Hematopoietic multipotent progenitor cell treated with erythropoietin and hydrocortisone succinate and interleukin-3 and kit ligand, for 4 days (in vitro differentiated cells): Measurements from ENCODE around the gene PCDHA2.
A peak's percentile ranks its signal among the peaks of the same experiment; 100 is the strongest.
"Not testable (repeated sequence)": the region's sequence is repeated elsewhere in the genome, so short reads cannot be mapped to it uniquely, and the experiment has no call there.

Experiments used
- DNase-seq: peaks from one replicate; pipeline ENCODE4 v3.0.0-alpha.2; 2015

The PCDHA2 gene

DNA sequence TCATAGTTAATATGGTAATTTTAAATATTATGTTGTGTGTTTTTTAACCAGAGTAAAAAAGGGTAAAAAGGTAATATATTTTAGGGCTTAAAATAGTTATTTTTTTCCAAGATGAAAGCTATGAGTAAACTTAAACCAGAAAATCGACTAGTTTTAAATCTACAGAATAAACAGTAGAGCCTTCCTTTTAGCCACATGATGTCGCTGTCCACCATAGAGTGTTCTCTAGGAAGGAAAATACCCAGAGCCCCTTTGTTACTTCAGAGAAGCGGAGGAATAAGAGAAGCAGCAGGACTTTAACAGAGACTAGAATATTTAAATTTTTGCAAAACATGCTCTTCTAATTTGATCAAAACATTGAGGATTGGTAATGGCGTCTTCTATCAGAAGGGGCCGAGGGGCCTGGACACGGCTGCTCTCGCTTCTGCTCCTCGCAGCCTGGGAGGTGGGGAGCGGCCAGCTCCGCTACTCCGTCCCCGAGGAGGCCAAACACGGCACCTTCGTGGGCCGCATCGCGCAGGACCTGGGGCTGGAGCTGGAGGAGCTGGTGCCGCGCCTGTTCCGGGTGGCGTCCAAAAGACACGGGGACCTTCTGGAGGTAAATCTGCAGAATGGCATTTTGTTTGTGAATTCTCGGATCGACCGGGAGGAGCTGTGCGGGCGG is at the start of gene PCDHA2:
Gene PCDHA2, plus strand, starts transcription at position 258 of the 664 bp plus-strand sequence.
- no peak for DNase-seq

DNA sequence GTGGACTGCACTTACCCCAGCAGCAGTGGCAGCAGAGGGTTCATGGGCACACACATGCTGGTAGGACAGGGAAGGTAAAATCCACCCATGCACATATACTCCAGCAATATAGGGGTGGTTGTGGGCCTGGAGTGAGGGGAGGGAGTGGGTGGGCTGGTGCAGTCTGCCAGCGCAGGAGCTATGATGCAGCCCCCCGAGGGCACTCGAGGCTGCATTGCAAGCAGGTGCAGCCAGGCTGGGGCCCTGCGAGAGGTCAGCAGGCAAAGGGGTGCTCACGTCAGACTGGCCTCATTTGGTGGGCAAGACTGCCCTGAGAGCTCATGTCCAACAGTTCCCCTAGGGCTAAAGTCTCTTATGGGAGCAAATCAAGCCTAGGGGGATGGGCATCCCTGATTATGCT is 41.1 kb upstream of the PCDHA2 start:
- no peak for DNase-seq

DNA sequence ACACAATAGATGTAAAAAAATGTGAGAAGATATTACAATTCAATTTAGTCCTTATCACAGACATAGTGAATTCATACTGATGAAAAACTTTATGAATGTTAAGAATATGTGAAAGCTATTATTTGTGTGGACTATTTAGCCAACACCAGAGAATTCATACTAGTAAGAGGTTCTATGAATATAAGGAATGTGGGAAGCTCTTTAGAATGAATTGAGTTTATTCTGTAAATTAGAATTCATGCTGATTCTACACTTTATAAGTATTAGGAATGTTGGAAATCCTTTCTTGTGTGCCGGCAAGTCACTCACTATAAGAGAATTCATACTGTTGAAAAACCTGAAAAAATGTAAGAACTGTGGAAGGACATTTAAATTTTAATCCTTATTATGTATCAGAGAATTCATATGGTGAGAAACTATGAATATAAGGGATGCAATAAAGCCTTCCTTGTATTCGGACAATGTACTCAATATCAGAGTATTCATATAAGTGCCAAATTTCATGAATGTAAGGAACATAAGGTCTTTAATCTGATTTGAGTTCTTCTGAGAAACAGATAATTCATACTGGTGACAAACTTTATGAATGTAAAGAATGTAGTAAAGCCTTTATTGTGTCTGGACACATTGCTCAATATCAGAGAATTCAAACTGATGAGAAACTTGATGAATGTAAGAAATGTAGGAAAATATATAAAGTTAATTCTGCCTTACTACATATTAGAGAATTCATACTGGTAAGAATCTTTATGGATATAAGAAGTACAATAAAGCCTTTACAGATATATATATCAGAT is 30.3 kb upstream of the PCDHA2 start:
- DNase-seq = no peak

DNA sequence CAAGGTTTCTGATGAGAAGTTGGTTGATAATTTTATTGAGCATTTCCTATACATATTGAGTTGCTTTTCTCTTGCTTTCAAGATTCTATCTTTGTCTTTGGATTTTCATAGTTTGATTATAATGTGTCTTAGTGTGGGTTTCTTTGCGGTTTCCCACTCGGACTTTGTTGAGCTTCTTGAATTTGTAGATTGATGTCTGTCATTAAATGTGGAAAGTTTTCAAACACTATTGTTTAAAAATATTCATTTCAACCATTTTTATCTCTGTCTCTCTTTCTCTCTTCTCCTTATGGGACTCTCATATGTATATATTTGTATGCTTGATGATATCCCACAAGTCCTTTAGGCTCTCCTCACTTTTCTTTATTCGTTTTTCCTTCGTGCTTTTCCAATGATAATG is 27.2 kb upstream of the PCDHA2 start:
- no peak for DNase-seq

DNA sequence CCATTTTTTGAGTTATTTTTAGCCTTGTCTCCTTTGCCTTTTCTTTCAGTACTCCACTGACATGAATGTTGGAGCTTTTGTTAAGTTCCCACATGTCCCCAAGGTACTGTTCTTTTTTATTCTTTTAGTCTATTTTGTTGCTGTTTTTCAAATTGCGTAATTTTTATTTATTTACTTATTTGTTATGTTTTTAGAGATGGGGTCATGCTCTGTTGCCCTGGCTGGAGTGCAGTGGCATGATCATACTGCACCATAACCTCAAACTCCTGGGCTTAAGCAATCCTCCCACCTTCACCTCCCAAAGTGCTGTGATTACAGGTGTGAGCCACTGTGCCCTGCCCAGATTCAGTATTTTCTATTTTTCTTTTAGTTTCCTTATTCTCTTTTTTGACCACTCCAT is 14.1 kb upstream of the PCDHA2 start:
- no peak for DNase-seq

DNA sequence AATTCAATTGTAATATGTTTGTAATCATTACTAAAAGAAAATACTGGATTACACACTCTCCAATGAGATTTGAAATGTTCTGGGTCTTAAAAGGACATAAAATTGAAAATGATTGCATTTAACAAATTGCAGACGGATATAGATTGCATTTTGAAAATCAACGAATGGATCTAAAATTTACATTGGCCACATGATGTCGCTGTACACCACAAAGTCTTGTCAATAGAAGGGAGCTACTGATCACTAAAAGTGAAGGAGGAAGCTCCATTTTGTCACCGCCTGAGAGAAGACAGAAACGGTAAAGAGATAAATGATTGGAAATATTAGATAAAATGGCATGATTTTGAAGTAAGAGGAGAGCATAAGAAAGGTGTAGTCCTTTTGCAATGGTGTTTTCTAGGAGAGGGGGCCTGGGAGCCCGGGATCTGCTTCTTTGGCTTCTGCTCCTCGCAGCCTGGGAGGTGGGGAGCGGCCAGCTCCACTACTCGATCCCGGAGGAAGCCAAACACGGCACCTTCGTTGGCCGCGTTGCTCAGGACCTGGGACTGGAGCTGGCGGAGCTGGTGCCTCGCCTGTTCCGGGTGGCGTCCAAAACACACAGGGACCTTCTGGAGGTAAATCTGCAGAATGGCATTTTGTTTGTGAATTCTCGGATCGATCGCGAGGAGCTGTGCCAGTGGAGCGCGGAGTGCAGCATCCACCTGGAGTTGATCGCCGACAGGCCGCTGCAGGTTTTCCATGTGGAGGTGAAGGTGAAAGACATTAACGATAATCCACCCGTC is 8.6 kb upstream of the PCDHA2 start, which contains the start of gene PCDHA1:
Gene PCDHA1, plus strand, starts transcription at position 236 of the 782 bp plus-strand sequence.
- DNase-seq = peak; percentile 26

DNA sequence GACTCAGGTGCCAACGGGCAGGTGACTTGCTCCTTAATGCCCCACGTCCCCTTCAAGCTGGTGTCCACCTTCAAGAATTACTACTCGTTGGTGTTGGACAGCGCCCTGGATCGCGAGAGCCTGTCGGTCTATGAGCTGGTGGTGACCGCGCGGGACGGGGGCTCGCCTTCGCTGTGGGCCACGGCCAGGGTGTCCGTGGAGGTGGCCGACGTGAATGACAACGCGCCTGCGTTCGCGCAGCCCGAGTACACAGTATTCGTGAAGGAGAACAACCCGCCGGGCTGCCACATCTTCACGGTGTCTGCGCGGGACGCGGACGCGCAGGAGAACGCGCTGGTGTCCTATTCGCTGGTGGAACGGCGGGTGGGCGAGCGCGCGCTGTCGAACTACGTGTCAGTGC is 7.2 kb upstream of the PCDHA2 start:
- DNase-seq = not testable (repeated sequence)

DNA sequence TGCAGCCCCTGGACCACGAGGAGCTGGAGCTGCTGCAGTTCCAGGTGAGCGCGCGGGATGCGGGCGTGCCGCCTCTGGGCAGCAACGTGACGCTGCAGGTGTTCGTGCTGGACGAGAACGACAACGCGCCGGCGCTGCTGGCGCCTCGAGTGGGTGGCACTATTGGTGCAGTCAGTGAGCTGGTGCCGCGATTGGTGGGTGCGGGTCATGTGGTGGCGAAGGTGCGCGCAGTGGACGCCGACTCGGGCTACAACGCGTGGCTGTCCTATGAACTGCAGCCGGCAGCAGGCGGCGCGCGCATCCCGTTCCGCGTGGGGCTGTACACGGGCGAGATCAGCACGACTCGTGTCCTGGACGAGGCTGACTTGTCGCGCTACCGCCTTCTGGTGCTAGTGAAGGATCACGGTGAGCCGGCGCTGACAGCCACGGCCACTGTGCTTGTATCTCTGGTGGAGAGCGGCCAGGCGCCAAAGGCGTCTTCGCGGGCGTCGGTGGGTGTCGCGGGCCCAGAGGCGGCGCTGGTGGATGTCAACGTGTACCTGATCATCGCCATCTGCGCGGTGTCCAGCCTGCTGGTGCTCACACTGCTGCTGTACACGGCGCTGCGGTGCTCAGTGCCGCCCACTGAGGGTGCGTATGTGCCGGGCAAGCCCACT is 6.7 kb upstream of the PCDHA2 start:
- not testable (repeated sequence) for DNase-seq

DNA sequence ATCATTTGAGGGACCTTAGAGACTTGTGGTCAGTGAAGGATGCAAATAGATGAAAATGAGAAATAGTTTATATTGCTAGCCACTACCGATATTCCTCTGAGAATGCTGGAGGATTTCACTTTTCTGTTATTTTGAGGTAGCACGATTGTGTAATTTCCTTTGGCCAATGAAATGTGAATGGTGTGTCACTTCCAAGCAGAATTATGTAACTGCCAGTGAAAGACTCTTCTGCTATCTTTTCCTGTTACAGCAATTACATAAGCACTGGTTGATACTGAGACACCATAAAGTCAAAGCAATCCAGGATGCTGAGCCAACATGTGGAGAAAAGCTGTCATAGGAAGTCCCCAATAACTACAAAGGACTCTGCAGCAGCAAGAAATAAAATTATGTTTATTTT is 3.6 kb upstream of the PCDHA2 start:
- DNase-seq = peak; percentile 5

DNA sequence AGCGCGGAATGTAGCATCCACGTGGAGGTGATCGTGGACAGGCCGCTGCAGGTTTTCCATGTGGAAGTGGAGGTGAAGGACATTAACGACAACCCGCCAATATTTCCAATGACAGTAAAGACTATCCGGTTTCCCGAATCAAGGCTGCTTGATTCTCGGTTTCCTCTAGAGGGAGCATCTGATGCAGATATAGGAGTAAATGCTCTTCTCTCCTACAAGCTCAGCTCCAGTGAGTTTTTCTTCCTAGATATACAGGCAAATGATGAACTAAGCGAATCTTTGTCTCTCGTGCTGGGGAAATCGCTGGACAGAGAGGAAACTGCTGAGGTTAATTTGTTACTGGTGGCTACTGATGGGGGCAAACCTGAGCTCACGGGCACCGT is 598 bp downstream of the PCDHA2 start:
- peak; percentile 13 for DNase-seq

DNA sequence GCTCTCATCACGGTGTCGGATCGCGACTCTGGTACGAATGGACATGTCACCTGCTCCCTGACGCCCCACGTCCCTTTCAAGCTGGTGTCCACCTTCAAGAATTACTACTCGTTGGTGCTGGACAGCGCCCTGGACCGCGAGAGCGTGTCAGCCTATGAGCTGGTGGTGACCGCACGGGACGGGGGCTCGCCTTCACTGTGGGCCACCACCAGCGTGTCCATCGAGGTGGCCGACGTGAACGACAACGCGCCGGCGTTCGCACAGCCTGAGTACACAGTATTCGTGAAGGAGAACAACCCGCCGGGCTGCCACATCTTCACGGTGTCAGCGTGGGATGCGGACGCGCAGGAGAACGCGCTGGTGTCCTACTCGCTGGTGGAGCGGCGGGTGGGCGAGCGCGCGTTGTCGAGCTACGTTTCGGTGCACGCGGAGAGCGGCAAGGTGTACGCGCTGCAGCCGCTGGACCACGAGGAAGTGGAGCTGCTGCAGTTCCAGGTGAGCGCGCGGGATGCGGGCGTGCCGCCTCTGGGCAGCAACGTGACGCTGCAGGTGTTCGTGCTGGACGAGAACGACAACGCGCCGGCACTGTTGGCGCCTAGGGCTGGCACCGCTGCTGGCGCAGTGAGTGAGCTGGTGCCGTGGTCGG is 1.5 kb downstream of the PCDHA2 start:
- DNase-seq = not testable (repeated sequence)

DNA sequence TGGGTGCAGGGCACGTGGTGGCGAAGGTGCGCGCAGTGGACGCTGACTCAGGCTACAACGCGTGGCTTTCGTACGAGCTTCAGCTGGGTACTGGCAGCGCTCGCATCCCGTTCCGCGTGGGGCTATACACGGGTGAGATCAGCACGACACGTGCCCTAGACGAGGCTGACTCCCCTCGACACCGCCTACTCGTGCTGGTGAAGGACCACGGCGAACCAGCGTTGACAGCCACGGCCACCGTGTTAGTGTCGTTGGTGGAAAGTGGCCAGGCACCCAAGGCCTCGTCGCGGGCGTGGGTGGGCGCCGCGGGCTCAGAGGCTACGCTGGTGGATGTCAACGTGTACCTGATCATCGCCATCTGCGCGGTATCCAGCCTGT is 2.1 kb downstream of the PCDHA2 start:
- DNase-seq = no peak

DNA sequence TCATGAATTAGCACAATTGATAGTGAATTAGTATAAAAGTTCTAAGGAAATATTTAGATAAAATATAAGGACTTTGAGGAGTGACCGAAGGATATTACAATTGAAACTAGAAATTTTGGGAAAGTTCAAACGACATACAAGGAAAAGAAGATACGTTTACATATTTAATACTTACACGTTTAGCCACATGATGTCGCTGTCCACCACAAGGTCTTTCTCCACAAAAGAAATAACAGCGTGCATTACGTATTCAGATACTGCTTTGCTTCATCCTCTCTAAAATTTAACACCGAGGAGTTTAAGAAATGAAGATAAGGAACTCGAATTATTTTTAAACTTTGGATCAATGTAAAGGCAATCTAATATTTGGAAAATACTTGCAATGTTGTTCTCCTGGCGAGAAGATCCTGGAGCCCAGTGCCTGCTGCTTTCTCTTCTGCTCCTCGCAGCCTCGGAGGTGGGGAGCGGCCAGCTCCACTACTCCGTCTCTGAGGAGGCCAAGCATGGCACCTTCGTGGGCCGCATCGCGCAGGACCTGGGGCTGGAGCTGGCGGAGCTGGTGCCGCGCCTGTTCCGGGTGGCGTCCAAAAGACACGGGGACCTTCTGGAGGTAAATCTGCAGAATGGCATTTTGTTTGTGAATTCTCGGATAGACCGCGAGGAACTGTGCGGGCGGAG is 6.3 kb downstream of the PCDHA2 start, which contains the start of gene PCDHA3:
Gene PCDHA3, plus strand, starts transcription at position 242 of the 678 bp plus-strand sequence.
- DNase-seq = peak; percentile 20

DNA sequence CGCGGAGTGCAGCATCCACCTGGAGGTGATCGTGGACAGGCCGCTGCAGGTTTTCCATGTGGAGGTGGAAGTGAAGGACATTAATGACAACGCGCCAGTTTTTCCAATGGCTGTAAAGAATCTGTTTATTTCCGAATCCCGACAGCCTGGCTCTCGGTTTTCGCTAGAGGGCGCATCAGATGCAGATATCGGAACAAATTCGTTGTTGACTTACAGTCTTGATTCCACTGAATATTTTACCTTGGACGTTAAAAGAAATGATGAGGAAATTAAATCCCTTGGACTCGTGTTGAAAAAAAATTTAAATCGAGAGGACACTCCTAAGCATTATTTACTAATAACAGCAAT is 6.8 kb downstream of the PCDHA2 start:
- DNase-seq = no peak

DNA sequence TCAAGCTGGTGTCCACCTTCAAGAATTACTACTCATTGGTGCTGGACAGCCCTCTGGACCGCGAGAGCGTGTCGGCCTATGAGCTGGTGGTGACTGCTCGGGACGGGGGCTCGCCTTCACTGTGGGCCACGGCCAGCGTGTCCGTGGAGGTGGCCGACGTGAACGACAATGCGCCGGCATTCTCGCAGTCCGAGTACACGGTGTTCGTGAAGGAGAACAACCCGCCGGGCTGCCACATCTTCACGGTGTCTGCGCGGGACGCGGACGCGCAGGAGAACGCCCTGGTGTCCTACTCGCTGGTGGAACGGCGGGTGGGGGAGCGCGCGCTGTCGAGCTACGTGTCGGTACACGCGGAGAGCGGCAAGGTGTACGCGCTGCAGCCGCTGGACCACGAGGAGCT is 7.7 kb downstream of the PCDHA2 start:
- not testable (repeated sequence) for DNase-seq

DNA sequence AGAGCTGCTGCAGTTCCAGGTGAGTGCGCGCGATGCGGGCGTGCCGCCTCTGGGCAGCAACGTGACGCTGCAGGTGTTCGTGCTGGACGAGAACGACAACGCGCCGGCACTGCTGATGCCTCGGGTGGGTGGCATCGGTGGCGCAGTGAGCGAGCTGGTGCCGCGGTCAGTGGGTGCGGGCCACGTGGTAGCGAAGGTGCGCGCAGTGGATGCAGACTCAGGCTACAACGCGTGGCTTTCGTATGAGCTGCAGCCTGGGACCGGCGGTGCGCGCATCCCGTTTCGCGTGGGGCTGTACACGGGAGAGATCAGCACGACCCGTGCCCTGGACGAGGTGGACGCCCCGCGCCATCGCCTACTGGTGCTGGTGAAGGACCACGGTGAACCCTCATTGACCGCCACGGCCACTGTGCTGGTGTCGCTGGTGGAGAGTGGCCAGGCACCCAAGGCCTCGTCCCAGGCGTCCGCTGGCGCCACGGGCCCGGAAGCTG is 8.2 kb downstream of the PCDHA2 start:
- DNase-seq = no peak

DNA sequence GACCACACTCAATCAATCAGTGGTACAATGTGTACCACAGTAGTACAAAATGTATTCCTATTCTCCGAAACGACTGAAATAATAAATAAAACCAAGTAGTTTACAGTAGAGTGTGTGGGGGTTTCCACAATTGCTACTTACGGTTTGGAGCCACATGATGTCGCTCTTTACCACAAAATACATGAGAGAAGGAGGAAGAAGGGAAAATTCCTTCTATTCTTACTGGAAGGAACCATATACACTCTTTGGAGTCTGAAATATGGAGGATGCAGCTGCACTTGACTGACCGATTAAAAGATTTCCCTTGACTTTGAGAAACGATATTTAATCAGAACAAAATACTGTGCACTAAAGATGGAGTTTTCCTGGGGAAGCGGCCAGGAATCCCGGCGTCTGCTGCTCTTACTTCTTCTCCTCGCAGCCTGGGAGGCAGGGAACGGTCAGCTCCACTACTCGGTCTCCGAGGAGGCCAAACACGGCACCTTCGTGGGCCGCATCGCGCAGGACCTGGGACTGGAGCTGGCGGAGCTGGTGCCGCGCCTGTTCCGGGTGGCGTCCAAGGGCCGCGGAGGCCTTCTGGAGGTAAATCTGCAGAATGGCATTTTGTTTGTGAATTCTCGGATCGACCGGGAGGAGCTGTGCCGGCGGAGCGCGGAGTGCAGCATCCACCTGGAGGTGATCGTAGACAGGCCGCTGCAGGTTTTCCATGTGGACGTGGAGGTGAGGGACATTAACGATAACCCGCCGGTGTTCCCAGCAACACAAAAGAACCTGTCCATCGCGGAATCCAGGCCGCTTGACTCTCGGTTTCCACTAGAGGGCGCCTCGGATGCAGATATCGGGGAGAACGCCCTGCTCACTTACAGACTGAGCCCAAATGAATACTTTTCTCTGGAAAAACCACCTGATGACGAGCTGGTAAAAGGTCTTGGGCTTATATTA is 12.5 kb downstream of the PCDHA2 start, which contains the start of gene PCDHA4:
Gene PCDHA4, plus strand, starts transcription at position 235 of the 942 bp plus-strand sequence.
- DNase-seq = peak; percentile 44

DNA sequence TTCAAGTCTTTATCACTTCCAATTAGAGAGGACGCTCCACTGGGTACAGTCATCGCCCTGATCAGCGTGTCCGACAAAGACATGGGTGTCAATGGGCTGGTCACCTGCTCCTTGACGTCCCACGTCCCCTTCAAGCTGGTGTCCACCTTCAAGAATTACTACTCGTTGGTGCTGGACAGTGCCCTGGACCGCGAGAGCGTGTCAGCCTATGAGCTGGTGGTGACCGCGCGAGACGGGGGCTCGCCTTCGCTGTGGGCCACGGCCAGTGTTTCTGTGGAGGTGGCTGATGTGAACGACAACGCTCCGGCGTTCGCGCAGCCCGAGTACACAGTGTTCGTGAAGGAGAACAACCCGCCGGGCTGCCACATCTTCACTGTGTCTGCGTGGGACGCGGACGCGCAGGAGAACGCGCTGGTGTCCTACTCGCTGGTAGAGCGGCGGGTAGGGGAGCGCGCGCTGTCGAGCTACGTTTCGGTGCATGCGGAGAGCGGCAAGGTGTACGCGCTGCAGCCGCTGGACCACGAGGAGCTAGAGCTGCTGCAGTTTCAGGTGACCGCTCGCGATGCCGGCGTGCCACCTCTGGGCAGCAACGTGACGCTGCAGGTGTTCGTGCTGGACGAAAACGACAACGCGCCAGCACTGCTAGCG is 13.7 kb downstream of the PCDHA2 start:
- not testable (repeated sequence) for DNase-seq

DNA sequence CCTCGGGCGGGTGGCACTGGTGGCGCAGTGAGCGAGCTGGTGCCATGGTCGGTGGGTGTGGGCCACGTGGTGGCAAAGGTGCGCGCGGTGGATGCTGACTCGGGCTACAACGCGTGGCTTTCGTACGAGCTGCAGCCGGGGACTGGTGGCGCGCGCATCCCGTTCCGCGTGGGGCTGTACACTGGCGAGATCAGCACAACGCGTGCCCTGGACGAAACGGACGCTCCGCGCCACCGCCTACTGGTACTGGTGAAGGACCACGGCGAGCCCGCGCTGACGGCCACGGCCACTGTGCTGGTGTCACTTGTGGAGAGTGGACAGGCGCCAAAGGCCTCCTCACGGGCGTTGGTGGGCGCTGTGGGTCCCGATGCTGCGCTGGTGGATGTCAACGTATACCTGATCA is 14.2 kb downstream of the PCDHA2 start:
- DNase-seq = no peak
